NCI-H1436 treated with DMSO at 0.1 percent for 48 hours (cell line): Measurements from ENCODE around the gene UCKL1.
"Not testable (repeated sequence)": the region's sequence is repeated elsewhere in the genome, so short reads cannot be mapped to it uniquely, and the experiment has no call there.

Experiments
- DNase-seq: peaks from one replicate; lab custom pipeline; 2025; lab: John Stamatoyannopoulos, UW

Gene UCKL1

DNA sequence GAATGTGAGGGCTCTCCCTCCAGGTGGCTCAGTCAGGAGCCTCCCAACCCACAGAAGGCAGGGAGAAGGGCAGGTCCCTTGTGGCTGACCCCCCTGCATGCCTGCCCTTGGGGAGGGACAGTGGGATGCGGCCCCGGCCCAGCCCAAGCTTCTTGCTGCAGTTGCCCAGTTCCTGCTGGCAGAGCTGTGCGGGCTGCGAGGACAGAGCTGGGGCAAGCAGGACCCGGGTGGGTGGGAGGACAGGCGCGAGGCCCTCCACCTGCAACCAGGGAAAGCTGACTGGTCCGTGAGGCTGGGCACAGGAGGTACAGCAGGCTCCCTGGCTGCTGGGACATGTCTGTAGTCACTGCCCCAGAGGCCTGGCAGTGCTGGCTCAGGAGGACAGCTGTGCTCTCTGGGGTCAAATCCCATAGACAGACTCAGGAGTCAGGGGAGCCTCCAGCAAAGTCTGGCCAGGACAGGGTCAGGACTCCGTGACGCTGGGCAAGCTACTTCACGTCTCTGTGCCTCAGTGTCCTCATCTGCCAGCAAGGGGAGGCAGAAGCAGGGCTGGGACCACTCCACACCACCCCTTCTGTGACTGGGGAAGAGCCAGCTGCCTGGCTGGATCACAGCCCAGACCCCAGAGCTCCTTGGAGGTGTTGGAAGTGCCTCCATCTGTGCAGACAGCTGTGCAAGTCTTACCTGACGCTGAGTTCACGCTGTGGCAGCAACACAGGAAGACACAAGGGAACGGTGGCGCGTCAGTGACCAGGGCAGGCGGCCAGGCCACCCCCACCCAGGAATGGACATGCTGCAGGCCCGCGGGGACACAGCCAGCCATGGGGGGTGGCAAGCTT, 13.0 kb downstream of the UCKL1 start:
- no peak for DNase-seq

DNA sequence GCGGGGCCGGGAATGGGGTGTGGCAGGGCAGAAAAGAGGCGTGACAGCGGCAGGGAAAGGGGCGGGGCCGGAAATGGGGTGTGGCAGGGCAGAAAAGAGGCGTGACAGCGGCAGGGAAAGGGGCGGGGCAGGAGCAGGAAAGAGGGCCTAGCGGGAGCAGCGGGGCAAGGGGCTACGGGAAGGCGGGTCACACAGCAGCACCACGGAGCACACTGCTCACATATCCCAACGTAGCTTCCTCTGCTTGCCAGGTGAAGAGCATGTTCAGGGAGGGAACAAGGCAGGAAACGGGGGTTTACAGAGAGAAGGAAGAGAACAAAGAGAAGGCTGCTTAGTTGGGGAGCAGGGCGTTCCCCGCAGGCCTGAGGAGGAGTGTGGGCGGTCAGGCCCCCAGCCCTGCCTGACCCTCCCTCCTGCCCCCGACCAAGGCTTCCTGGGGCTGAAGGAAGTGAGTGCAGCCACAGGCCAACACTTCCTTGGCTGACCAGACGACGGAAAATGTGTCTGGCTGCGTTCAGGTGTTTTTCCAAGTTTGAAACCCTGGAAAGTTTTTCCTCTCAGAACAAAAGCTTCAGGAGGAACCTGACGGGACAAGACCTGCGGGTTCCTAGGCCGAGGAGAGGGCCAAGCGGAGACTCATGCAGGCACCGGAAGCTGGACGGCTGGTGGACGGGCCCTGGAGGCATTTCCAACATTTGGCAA, 13.8 kb downstream of the UCKL1 start:
- no peak for DNase-seq

DNA sequence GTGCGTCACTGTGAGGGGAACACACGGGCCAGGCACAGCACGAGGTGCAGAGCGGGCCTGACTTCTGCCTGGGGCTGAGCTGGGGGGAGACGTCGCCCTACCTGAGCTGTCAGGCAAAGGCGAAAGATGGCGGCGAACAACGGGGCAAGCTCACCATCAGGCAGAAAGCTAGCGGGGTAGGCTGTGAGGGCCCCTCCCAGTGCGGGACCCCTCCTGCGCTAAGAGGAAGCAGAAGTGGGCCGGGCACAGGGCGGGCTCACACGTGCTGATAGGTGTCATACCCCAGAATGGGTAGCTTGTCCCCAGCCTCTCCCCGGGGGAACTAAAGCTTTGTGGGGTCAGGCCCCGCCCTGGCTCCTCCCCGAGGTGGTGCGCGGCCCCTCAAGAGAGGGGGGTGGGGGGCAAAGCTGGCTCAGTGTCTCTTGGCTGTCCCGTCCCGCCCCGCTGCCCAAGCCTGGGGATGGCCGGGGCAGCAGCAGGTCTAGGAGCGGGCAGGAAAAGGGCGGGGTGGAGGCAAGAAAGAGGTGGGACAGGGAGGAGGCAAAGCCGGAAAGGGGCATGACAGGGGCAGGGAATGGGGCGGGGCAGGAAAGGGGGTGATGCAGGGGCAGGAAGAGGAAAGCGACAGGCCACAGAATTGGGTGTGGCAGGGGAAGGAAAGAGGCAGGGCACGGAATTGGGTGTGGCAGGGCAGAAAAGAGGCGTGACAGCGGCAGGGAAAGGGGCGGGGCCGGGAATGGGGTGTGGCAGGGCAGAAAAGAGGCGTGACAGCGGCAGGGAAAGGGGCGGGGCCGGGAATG, 14.7 kb downstream of the UCKL1 start:
- DNase-seq: no peak

DNA sequence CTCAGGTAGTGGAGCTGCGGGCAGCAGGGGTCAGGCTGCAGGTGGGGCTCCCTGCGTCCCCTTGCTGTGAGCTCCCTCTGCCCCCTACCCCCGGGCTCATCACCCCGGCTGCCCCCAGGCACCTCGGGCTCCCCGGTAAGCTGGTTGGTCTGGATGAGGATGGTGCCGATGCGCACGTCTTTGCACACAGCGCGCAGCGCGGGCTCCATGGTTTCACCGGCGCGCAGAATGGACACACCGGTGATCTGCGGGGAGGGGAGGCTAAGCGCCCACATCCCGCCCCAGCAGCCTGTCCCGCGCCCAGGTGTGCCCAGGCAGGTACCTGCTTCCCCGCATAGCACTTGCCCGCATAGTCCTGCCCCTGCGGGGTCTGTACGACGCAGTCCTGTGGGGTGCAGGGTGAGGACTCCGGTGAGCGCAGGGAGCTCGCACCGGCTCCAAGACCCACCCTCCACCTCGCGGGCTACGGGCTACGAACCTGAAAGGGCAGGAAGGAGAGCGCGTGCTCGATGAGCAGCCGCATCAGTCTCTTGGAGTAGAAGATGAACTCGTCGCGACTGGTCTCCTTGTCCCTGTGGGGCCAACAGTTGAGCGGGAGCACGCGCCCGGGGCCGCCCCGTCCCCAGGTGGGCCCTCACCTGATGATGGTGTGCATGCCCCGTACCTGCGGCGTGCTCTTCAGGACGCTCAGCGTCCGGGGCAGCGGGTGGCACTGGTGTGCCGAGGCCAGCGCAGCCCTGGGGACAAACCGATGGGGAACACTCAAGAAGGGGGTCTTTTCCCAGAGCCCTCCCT, 15.5 kb downstream of the UCKL1 start:
- no peak for DNase-seq

DNA sequence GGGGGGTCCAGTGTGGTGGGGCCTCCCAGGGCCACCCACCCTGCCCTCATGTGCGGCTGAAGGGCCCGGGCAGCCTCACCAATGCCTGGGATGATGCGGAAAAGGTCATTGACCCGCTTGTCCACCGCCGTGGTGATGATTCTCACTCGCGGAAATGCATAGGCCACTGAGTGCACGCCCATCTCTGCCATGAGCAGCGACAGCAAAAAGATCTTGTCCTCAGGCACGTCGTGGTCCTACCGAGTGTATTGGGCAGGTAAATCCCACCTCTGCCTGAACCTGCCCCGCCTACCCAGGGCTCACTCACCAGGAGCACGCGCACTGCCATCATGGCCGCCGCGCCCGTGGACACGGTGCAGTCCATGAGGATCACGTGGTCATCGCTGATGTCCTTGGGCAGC, 16.1 kb downstream of the UCKL1 start:
- DNase-seq: no peak

DNA sequence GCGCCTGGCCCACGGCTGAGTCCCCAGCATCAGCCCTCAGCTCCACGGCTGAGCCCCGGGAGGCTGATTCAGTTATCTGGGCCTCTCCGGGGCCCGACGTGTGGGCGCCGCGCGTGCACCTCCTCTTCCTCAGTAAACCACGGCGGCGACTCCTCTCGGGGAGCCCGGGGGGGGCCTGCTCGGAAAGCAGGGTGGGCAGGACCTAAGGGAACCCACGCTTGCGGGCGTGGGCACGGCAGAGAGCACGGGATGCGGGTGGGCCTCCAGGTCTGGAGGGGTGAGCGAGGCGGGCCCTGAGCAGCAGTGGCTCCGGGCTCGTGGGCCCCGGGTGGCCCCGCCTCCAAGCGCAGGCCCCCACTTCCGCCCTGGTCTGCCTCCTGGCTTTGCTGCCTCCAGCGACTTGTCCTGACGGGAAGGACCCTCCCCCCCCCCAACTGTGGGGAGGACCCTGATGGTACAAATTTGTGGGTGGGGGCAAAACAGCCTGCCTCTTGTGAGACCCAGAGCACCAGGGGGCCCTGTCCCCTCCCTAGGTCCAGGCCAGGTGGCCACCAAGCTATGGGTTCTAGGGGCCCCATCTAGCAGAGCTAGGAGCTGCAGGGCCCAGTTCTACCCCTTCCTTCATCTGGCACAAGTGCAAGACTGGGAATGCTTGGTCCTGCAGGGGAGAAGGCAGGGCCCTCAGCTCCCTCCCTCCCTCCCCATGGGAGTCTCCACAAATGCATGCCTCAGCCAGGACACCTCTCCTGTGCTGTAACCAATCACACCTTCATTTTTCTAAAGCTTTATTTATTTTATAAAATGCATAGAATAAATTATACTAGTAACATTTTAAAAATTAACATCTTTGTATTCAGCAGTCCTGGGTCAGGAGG, 16.9 kb downstream of the UCKL1 start:
- no peak for DNase-seq

DNA sequence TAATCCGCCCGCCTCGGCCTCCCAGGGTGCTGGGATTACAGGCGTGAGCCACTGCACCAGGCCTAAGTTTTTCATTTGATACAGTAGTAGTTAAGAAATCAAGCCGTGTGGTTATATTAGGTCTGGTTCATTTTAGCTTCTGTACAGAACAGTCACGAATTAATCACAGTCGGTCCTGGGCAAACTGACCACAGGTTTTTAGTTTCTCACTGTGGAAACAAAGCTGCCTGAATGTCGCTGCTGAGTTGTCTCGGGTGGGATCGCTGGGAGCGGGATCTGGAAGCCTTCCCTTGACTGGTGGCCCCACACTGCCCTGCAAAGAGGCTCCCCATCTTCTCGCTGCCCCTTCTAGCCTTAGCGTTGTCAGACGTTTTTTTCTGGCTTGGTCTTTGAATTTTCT, 18.6 kb downstream of the UCKL1 start:
- no peak for DNase-seq

DNA sequence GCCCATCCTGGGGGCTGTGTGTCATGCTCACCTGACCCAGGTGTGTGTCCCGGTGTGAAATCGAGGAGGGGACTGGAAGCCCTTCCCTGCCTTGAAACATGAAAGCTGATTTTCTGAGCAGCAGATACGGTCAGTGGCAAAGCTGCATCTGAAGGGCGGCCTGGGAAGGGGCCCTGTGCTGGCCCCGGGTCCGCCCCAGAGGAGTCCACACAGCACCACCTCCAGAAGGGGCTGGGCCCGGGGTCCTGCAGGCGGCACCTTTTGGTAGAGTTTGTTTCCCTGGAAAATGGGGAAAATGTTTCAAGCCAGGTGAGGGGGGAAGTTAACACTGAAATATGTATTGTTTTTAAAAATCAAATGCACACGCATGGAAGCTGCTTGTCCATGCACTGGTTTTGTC, 20.8 kb downstream of the UCKL1 start:
- no peak for DNase-seq

DNA sequence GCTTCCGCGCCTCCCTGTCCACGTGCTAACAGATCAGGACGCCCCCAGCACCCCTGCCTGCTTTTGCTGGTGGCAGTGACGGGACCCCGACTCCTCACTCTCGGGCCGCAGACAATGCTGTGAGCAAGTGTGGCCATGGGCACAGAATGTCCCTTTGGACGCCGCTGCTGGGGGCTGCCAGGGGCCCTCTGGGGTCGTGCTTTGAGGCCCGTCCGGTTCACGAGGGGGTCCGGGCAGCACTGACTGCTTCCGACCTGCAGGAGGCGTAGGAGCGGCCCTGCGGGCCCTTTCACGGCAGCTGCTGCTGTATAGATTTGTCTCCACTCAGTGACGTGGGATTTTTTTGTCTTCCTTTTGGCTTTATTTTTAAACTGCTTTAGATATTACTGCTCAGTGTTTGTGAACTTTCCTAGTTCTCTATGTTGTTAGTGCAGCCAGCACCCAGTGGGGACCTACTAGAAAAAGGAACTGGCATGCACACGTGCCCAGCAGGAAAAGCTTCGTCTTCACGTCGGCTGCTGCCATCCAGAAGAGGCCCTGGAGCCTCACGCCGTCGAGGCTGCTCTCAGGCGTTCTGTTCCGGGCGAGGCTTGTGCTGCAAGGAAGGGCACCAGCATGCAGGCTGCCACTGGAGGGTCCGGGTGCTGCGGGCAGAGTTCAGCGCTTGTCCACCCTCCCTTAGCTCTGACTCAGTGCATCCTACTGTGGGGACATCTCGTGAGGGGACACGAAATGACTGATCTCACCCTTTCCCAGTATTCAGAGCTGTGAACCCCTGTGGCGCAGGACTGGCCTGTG, 21.7 kb downstream of the UCKL1 start:
- no peak for DNase-seq

DNA sequence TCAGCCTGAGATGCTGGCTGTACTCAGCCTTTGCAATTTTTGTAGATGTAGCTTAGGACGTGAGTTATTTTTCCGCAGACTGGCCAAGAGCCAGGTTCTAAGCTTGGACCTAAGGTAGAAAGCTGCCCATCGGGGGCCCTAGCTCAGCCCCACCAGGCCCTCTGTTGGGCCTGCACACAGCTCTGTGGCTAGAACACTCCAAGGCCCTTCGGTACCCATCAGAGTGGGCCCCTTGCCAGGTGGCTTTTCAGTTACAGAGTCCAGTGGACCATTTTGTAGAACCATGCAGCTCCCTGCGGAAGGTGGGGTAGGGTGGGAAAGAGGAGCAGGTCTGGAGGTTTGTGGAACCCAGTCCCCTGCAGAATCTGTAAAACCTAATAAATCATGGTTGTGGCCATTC, 22.6 kb downstream of the UCKL1 start:
- DNase-seq: no peak

DNA sequence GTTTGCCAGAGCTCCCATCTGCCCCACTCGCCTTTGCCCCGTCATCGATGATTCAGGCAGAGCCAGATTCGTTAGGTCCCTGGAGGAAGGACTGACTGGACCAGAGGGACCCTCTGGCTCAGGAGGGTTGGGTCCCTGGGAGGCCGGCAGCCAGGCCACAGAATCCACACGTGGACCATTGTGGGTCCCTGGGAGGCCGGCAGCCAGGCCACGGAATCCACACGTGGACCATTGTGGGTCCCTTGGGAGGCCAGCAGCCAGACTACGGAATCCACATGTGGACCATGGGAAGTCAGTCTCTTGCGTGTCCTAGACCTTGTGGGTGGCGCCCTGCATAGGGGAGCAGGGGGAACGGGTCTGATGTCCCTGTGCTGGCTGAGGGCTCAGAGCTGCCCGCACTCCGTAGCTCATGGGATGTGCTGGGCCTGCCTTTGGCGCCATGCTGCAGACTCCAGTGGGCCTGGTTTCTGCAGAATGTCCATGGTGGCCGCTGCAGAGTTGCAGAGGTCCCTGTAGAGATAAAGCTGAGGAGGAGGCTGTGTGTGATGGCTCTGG, 23.5 kb downstream of the UCKL1 start:
- no peak for DNase-seq

DNA sequence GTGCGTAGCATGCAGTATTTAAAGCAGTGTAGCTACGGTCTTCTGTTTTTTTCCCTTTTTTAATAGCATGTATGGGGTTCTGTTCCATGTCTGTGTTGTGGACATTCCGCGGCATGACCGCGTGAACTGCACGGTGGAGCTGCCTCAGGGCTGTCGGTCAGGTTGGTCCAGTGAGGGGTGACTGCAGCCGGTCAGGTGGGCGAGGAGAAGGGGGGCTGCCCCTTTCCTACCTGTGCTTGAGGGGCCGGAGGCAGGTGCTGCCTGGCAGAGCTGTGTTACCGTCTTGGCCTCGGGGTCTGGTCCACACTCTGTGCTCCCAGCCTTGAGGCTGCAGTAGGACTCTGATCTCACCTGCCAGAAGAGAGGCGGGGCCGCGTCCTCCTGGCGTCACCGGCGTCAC, 24.5 kb downstream of the UCKL1 start:
- no peak for DNase-seq

DNA sequence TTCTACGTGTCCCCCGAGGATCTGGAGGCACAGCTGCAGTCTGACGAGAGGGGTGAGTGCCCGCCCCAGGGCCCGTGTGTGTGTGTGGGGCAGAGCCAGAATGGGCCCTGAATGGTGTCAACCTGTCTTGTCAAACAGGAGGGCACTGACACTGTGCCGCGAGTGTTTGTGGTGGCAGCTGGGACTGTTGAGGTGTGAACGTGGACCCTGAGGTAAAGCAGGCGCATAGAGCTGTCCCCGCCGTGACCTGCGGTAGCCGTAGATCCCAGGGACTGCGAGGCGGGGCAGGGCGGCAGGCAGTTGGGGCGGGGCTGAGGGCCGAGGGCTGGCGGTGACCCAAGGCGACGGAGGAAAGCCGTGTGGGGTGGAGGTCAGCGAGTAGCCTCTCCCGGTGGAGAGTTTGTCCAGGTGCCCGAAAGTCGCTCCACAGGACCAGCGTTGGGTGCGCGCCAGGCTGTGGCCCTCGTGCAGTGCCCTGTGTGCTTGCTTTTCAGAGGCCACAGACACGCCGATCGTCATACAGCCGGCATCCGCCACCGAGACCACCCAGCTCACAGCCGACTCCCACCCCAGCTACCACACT, 25.2 kb downstream of the UCKL1 start:
- no peak for DNase-seq

DNA sequence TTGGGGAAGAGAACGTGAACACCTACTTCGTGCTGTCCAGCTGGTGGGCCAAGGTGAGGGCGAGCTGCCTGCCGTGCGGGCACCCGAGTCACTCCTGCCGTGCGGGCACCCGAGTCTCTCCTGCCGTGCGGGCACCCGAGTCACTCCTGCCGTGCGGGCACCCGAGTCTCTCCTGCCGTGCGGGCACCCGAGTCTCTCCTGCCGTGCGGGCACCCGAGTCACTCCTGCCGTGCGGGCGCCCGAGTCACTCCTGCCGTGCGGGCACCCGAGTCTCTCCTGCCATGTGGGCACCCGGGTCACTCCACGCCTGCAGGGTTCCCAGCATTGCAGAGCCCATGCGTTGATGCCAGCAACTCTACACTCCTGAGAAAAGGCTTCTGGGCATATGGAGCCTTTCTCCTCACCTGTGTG, 26.7 kb downstream of the UCKL1 start:
- DNase-seq: not testable (repeated sequence)

DNA sequence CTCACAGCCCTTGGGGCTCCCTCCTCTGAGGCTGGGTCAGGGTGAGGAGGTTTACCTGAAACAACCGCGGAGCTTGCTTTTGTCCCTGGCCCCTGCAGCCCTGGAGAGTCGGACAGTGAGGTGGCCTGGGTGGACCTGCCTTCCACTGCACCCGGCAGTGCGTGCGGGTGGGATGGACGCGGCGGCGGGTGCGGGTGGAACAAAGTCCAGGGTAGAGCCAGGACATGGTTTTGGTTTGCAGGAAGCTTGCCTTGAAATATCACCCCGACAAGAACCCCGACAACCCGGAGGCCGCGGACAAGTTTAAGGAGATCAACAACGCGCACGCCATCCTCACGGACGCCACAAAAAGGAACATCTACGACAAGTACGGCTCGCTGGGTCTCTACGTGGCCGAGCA, 27.1 kb downstream of the UCKL1 start:
- DNase-seq: no peak

DNA sequence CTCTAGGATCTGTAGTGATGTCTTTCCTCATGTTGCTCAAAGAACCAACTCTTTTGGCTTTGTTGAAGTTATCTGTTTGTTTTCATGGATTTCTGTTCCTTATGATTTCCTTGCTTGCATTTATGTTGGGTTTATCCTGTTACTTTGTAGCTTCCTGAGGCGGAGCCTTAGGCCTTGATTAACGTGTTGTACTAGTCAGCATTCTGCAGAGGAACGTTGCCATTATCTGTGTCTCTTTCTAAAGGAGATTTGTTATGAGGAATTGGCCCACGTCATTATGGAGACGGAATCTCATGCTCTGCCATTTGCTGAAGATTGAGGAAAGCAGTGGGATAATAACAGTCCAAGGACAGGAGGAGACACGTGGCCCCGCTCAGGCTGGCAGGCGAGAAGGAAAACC, 29.9 kb downstream of the UCKL1 start:
- no peak for DNase-seq

DNA sequence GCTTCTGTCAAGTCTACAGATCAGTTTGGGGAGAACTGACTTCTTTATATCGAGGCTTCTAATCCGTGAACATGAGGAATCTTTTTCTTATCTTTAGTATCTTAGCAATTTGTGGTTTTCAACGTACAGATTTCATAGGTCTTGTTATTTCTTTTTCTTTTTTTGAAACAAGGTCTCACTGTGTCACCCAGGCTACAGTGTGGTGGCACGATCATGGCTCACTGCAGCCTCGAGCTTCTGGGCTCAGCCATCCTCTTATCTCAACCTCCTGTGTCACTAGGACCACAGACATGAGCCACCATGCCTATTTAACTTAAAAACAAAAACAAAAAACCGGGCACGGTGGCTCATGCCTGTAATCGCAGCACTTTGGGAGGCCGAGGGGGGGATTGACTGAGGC, 32.0 kb downstream of the UCKL1 start:
- no peak for DNase-seq

DNA sequence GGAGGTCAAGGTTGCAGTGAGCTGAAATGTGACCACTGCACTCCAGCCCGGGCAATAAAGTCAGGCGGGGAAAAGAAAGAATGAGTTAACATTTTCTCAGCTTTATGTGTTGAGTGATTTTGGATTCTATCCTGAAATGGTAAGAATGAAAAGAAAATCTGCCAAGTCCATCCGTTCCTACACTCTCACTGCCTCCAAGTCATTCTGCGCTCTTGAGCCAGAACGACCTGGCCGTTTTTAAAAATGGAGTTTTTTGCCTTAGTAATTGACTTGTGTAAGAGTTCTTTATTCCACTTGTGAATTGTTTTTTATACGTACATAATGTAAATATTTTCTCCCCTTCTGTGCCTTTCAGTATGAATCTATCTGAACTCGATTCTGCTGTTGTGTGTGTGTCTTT, 32.6 kb downstream of the UCKL1 start:
- no peak for DNase-seq

DNA sequence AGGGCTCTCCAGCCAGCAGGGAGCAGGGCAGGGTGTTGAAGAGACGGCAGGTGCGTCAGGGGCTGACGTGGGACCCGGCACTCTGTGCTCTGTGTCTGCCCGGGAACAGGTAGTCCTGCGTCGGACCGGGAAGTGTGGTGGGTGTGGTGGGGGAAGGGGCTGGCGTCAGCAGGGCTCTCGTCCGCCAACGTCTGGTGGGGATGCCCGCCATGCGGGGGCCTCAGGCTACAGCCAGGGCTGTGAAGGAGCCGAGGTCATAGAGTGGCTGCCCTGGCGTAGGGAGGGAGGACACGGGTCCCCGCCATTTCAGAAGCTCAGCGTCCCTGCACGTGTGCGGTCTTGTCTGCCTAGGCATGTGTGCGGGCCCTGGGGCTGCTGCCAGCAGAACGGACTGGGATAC, 36.0 kb downstream of the UCKL1 start:
- no peak for DNase-seq

DNA sequence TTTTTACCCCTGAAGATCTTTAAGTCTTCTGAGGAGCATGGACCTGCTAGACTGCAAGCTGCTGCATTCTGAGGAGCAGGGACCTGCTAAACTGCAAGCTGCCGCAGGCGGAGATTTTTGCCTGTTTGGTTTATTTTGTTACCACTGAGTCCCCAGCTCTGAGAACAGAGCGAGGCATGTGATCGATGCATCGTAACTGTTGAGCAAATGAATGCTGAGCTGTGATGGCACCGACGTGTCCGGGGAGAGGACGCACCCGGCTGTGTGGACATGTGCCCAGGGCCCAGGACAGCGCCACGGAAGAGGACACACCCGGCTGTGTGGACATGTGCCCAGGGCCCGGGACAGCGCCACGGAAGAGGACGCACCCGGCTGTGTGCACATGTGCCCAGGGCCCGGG, 37.1 kb downstream of the UCKL1 start:
- DNase-seq: no peak
